ENCODE measurements around the gene TFAP2C.

The TFAP2C gene

DNA sequence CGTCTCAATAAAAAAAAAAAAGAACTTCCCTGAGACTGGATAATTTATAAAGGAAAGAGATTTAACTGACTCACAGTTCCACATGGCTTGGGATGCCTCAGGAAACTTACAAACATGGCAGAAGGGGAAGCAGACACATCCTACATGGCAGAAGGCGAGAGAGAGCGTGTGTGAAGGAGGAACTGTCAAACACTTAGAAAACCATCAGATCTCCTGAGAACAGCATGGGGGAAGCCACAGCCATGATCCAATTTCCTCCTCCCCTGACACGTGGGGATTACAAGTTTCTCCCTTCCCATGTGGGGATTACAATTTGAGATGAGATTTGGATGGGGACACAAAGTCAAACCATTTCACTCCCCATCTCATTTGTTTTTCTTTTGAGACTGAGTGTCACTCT lies 46.6 kb upstream of the TFAP2C start:
- no peaks in the 10 kb centered on the region for H3K4me1 ChIP-seq (ENCODE audit: insufficient read depth, low read length)
- H2AFZ ChIP-seq (ENCODE audit: low read depth, low read length), result no peak overlapping the region
- no peaks in the 10 kb centered on the region for H3K9me3 ChIP-seq (ENCODE audit: insufficient read depth, low read length, severe bottlenecking)
- H3K27ac ChIP-seq (ENCODE audit: low read length), result no peak overlapping the region
- H3K27me3 ChIP-seq (ENCODE audit: insufficient read depth, low read length, poor library complexity), result no peaks in the 10 kb centered on the region
- H3K79me2 ChIP-seq (ENCODE audit: insufficient read depth, low read length), result no peaks in the 10 kb centered on the region
- ATAC-seq (ENCODE audit: insufficient read depth, low read depth) (no peak), DNase-seq (no peak)
- H3K4me2 ChIP-seq (ENCODE audit: insufficient read depth, low read length), result no peak overlapping the region
- H3K9ac ChIP-seq (ENCODE audit: low read depth, low read length), result no peak overlapping the region
- H4K20me1 ChIP-seq (ENCODE audit: insufficient read depth, low read length), result no peaks in the 10 kb centered on the region; the same call in 1 of the 2 replicates
- TF ChIP-seq, protein P1, sequence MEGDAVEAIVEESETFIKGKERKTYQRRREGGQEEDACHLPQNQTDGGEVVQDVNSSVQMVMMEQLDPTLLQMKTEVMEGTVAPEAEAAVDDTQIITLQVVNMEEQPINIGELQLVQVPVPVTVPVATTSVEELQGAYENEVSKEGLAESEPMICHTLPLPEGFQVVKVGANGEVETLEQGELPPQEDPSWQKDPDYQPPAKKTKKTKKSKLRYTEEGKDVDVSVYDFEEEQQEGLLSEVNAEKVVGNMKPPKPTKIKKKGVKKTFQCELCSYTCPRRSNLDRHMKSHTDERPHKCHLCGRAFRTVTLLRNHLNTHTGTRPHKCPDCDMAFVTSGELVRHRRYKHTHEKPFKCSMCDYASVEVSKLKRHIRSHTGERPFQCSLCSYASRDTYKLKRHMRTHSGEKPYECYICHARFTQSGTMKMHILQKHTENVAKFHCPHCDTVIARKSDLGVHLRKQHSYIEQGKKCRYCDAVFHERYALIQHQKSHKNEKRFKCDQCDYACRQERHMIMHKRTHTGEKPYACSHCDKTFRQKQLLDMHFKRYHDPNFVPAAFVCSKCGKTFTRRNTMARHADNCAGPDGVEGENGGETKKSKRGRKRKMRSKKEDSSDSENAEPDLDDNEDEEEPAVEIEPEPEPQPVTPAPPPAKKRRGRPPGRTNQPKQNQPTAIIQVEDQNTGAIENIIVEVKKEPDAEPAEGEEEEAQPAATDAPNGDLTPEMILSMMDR (IDR thresholded peaks at IDR 0.05; ENCODE audit: borderline replicate concordance, extremely low read depth, low read length, poor library complexity, severe bottlenecking), result no peak
- no peak for TF ChIP-seq EZH2 (IDR thresholded peaks at IDR 0.05; ENCODE audit: borderline replicate concordance, low read depth, low read length, severe bottlenecking)
- no peak overlapping the region for H3K4me3 ChIP-seq (ENCODE audit: low read depth in 1 of 2, low read length in 2 of 2)
- H3K36me3 ChIP-seq (ENCODE audit: insufficient read depth, low read length), result no peaks in the 10 kb centered on the region

DNA sequence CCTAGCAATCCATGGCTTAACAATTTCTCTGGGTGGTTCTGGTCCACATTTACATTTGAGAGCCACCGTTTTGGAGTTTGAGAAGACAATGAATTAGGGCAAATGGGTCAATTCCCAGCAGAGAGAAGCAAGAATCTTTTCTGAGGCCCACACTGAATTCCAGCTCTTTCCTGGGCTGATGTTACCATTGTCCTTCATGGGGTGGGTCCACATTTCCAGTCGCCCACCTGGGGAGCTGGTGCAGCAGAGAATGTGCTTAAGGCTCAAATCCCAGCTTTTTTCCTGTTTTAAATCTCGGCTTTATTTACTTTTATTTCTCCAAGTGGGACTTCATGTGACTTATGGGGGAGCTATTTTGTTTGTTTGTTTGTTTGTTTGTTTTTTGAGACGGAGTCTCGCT lies 44.2 kb upstream of the TFAP2C start:
- Histone ChIP-seq H4K20me1 (ENCODE audit: insufficient read depth, low read length) (no peaks in the 10 kb centered on the region; the same call in 1 of the 2 replicates), H3K4me1 (ENCODE audit: insufficient read depth, low read length) (no peaks in the 10 kb centered on the region), H3K4me3 (ENCODE audit: low read depth in 1 of 2, low read length in 2 of 2) (no peak overlapping the region), H3K79me2 (ENCODE audit: insufficient read depth, low read length) (no peaks in the 10 kb centered on the region), H3K4me2 (ENCODE audit: insufficient read depth, low read length) (no peak overlapping the region), H3K27ac (ENCODE audit: low read length) (no peak overlapping the region), H3K27me3 (ENCODE audit: insufficient read depth, low read length, poor library complexity) (no peaks in the 10 kb centered on the region), H3K9me3 (ENCODE audit: insufficient read depth, low read length, severe bottlenecking) (no peaks in the 10 kb centered on the region), H3K9ac (ENCODE audit: low read depth, low read length) (no peak overlapping the region), H3K36me3 (ENCODE audit: insufficient read depth, low read length) (no peaks in the 10 kb centered on the region), H2AFZ (ENCODE audit: low read depth, low read length) (no peak overlapping the region)
- no peak for ATAC-seq (ENCODE audit: insufficient read depth, low read depth)
- TF ChIP-seq EZH2 (IDR thresholded peaks at IDR 0.05; ENCODE audit: borderline replicate concordance, low read depth, low read length, severe bottlenecking), result no peak
- TF ChIP-seq, protein P1 (IDR thresholded peaks at IDR 0.05; ENCODE audit: borderline replicate concordance, extremely low read depth, low read length, poor library complexity, severe bottlenecking), result no peak
- no peak for DNase-seq

DNA sequence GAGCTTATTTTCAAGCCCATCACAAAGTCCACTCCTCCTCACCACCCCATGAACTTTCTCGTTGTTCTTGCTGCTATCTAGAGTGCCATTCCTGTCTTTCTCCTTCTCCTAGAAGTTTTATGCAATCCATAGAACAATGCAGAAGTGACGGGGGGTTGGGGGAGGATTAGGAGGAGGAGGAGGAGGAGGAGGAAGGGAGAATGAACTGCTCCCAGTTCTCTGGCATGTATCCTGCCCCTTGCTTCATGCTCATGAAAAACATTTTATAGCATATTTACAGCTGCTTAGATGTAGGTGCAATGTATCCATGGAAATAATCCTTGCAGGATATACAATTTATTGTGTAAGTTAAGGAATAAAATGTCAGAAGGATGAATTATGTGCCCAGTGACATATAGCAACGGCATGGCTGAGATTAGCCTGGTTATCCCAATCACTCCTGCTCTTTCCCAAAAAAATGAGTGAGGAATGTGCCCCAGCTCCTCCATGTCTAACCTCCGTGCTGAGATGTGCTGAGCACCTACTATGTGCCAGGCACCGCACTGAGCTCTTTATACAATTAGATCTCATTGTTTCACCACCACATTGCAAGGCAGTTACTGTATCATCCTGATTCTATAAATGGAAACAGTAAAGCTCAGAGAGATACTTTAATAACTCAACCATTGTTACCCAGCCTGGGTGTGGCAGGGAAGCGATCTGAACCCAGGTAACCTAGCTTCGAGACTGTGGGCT lies 41.6 kb upstream of the TFAP2C start:
- no peak for TF ChIP-seq EZH2 (IDR thresholded peaks at IDR 0.05; ENCODE audit: borderline replicate concordance, low read depth, low read length, severe bottlenecking)
- TF ChIP-seq, protein P1 (IDR thresholded peaks at IDR 0.05; ENCODE audit: borderline replicate concordance, extremely low read depth, low read length, poor library complexity, severe bottlenecking), result no peak
- Histone ChIP-seq H3K4me1 (ENCODE audit: insufficient read depth, low read length) (no peaks in the 10 kb centered on the region), H3K4me2 (ENCODE audit: insufficient read depth, low read length) (no peak overlapping the region), H3K36me3 (ENCODE audit: insufficient read depth, low read length) (no peaks in the 10 kb centered on the region), H3K9me3 (ENCODE audit: insufficient read depth, low read length, severe bottlenecking) (no peaks in the 10 kb centered on the region), H3K27ac (ENCODE audit: low read length) (no peak overlapping the region), H4K20me1 (ENCODE audit: insufficient read depth, low read length) (no peaks in the 10 kb centered on the region), H3K27me3 (ENCODE audit: insufficient read depth, low read length, poor library complexity) (no peaks in the 10 kb centered on the region), H3K79me2 (ENCODE audit: insufficient read depth, low read length) (no peaks in the 10 kb centered on the region), H3K9ac (ENCODE audit: low read depth, low read length) (no peak overlapping the region), H2AFZ (ENCODE audit: low read depth, low read length) (no peak overlapping the region), H3K4me3 (ENCODE audit: low read depth in 1 of 2, low read length in 2 of 2) (no peak overlapping the region)
- ATAC-seq (ENCODE audit: insufficient read depth, low read depth) (no peak), DNase-seq (no peak)

Measured in DND-41 (cell line).